SK-N-SH (cell line): ENCODE measurements around the gene NDC80. TPM values are rescaled to one million over a fixed set of nuclear protein-coding genes. Genes with fewer than 3 reads are reported as not detected.

Source experiments
- CTCF ChIA-PET: fragments of 300-600, 350-600 bp; formaldehyde crosslinking; extraction: SDS; loops from one replicate; lab custom pipeline; 2021; lab: Yijun Ruan, JAX
- POLR2A ChIA-PET: fragments of 350-600 bp; sonication (Branson Sonifier 250); formaldehyde crosslinking; extraction: SDS; loops from one replicate; lab custom pipeline; 2020; ENCODE audit warnings: antibody characterized with exemption, inconsistent platforms; lab: Yijun Ruan, JAX
- DNase-seq: peaks from one replicate; pipeline ENCODE4 v3.0.0; 2012
- H2AFZ ChIP-seq: fragments of 200-600 bp; sonication (generic); 2 replicates; pipeline ENCODE4 v1.8.1; 2016; ENCODE audit warnings: antibody characterized with exemption, mild to moderate bottlenecking, low read depth
- H3F3A ChIP-seq: fragments of 200-600 bp; sonication (generic); replicated peaks from 2 replicates; pipeline ENCODE3; 2016; ENCODE audit warnings: antibody characterized with exemption, mild to moderate bottlenecking; ENCODE audit not compliant: insufficient read depth
- H3K27ac ChIP-seq, 2 experiments: fragments of 200-500 bp in 1 of 2; fragments of 200-600 bp in 1 of 2; sonication (Bioruptor generic) in 1 of 2; sonication (generic), shearing (Covaris generic) in 1 of 2; 2 replicates each; pipeline versions ENCODE4 v1.5.1 to v1.6.1; 2014 to 2016; ENCODE audit warnings: low read depth in 2 of 2, inconsistent platforms in 1 of 2, low read length in 1 of 2, mild to moderate bottlenecking in 1 of 2, mixed read lengths in 1 of 2
- H3K27me3 ChIP-seq: fragments of 200-600 bp; sonication (generic), shearing (Covaris generic); 2 replicates; pipeline ENCODE4 v1.6.1; 2016; ENCODE audit warnings: mixed run types; ENCODE audit not compliant: insufficient read depth
- H3K36me3 ChIP-seq, 2 experiments: fragments of 200-500 bp in 1 of 2; fragments of 200-600 bp in 1 of 2; sonication (Bioruptor generic) in 1 of 2; sonication (generic) in 1 of 2; replicated peaks in 1 of 2; 2 replicates each; pipeline versions ENCODE3 to v1.5.1; 2014 to 2016; ENCODE audit warnings: low read length in 1 of 2, mild to moderate bottlenecking in 1 of 2; ENCODE audit not compliant: insufficient read depth in 2 of 2, control insufficient read depth in 1 of 2
- H3K4me1 ChIP-seq, 2 experiments: fragments of 200-500 bp in 1 of 2; fragments of 200-600 bp in 1 of 2; sonication (Bioruptor generic) in 1 of 2; sonication (generic), shearing (Covaris generic) in 1 of 2; 2 replicates each; pipeline versions ENCODE4 v1.5.1 to v1.6.1; 2014 to 2016; ENCODE audit warnings: low read depth in 1 of 2, low read length in 1 of 2, mixed run types in 1 of 2; ENCODE audit not compliant: insufficient read depth in 2 of 2, control insufficient read depth in 1 of 2
- H3K4me2 ChIP-seq: fragments of 200-600 bp; sonication (generic), shearing (Covaris generic); 2 replicates; pipeline ENCODE4 v1.6.1; 2017; ENCODE audit warnings: mixed run types
- H3K4me3 ChIP-seq, 2 experiments: fragments of 200-500 bp in 1 of 2; fragments of 200-600 bp in 1 of 2; sonication (Bioruptor generic) in 1 of 2; sonication (generic), shearing (Covaris generic) in 1 of 2; 2 replicates each; pipeline versions ENCODE4 v1.5.1 to v1.8.1; 2014 to 2016; ENCODE audit warnings: low read depth in 2 of 2, inconsistent platforms in 1 of 2, low read length in 1 of 2, mild to moderate bottlenecking in 1 of 2, mixed read lengths in 1 of 2, moderate library complexity in 1 of 2
- H3K79me2 ChIP-seq: fragments of 200-600 bp; sonication (generic); 2 replicates; pipeline ENCODE4 v1.8.1; 2017; ENCODE audit warnings: mild to moderate bottlenecking; ENCODE audit not compliant: insufficient read depth
- H3K9ac ChIP-seq: fragments of 200-600 bp; sonication (generic); 2 replicates; pipeline ENCODE4 v1.6.1; 2017; ENCODE audit warnings: mixed run types
- H3K9me2 ChIP-seq: fragments of 200-600 bp; sonication (generic); 2 replicates; pipeline ENCODE4 v1.6.1; 2017; ENCODE audit warnings: mixed run types
- H3K9me3 ChIP-seq: fragments of 200-600 bp; sonication (generic); 2 replicates; pipeline ENCODE4 v1.6.1; 2017; ENCODE audit warnings: mixed run types, mild to moderate bottlenecking, moderate library complexity
- H4K20me1 ChIP-seq: fragments of 200-600 bp; sonication (generic); 2 replicates; pipeline ENCODE4 v1.6.1; 2017; ENCODE audit warnings: mild to moderate bottlenecking, mixed run types; ENCODE audit not compliant: insufficient read depth
- CHD2 ChIP-seq: fragments of 150-350 bp; IDR thresholded peaks from 2 replicates; pipeline ENCODE4 v1.6.1; 2018; ENCODE audit warnings: low read length; ENCODE audit not compliant: partially characterized antibody
- ELF1 ChIP-seq: IDR thresholded peaks from 2 replicates; pipeline ENCODE4 v1.4.0; 2012
- EP300 ChIP-seq, 2 experiments: IDR thresholded peaks; 2 replicates each; pipeline versions ENCODE4 v1.4.0 to v1.6.1; 2012; ENCODE audit warnings: borderline replicate concordance in 1 of 2, low read depth in 1 of 2, low read length in 1 of 2
- EZH2phosphoT487 ChIP-seq: fragments of 200-600 bp; sonication (generic); IDR thresholded peaks from 2 replicates; pipeline ENCODE4 v1.6.1; 2017; ENCODE audit warnings: low read depth, mixed run types, mild to moderate bottlenecking, antibody characterized with exemption, moderate library complexity, borderline replicate concordance
- FOXJ3 ChIP-seq: sonication (generic); formaldehyde crosslinking; IDR thresholded peaks from 2 replicates; pipeline ENCODE4 v1.5.1; 2020; ENCODE audit warnings: mild to moderate bottlenecking, missing genetic modification reagents
- FOXM1 ChIP-seq: IDR thresholded peaks from 2 replicates; pipeline ENCODE4 v1.4.0; 2012; ENCODE audit warnings: low read depth, mild to moderate bottlenecking
- GABPA ChIP-seq: IDR thresholded peaks from 2 replicates; pipeline ENCODE4 v1.4.0; 2012; ENCODE audit warnings: low read depth, mild to moderate bottlenecking
- GATA2 ChIP-seq: sonication (generic); formaldehyde crosslinking; IDR thresholded peaks from 2 replicates; pipeline ENCODE4 v1.5.0; 2020; ENCODE audit warnings: mild to moderate bottlenecking, missing genetic modification reagents
- JUND ChIP-seq: IDR thresholded peaks from 2 replicates; pipeline ENCODE4 v1.4.0; 2012
- MEF2A ChIP-seq: IDR thresholded peaks from 2 replicates; pipeline ENCODE4 v1.4.0; 2012; ENCODE audit warnings: low read depth, borderline replicate concordance
- MXI1 ChIP-seq: IDR thresholded peaks from 2 replicates; pipeline ENCODE4 v1.6.1; 2012; ENCODE audit warnings: mild to moderate bottlenecking, low read depth, low read length, improper control_type of control experiment
- NFIC ChIP-seq: IDR thresholded peaks from 2 replicates; pipeline ENCODE4 v1.4.0; 2012; ENCODE audit warnings: borderline replicate concordance
- NRF1 ChIP-seq: IDR thresholded peaks from 2 replicates; pipeline ENCODE4 v1.6.1; 2012; ENCODE audit warnings: low read depth, mild to moderate bottlenecking, low read length
- POLR2AphosphoS5 ChIP-seq: IDR thresholded peaks from 2 replicates; pipeline ENCODE4 v1.6.1; 2012; ENCODE audit warnings: low read depth, low read length
- RCOR1 ChIP-seq: fragments of 150-350 bp; IDR thresholded peaks from 2 replicates; pipeline ENCODE4 v1.6.1; 2017; ENCODE audit warnings: antibody characterized with exemption, low read length
- RFX5 ChIP-seq: IDR thresholded peaks from 2 replicates; pipeline ENCODE4 v1.6.1; 2012; ENCODE audit warnings: mild to moderate bottlenecking, improper control_type of control experiment, low read length
- RXRA ChIP-seq: IDR thresholded peaks from 2 replicates; pipeline ENCODE4 v1.4.0; 2012; ENCODE audit warnings: low read depth, mild to moderate bottlenecking, borderline replicate concordance
- TAF1 ChIP-seq: IDR thresholded peaks from 2 replicates; pipeline ENCODE4 v1.6.1; 2012; ENCODE audit warnings: low read depth, mild to moderate bottlenecking, low read length, moderate library complexity, borderline replicate concordance
- TCF12 ChIP-seq: IDR thresholded peaks from 2 replicates; pipeline ENCODE4 v1.4.0; 2012
- YY1 ChIP-seq: IDR thresholded peaks from 2 replicates; pipeline ENCODE4 v1.4.0; 2012; ENCODE audit warnings: low read depth, mild to moderate bottlenecking
- WGBS: methylation state at CpG from one replicate; pipeline ENCODE4 v1.1.6; 2017; ENCODE audit warnings: low lambda C conversion rate; 5-methylcytosine and 5-hydroxymethylcytosine counted together
- polyA plus RNA-seq, 3 experiments: library from polyadenylated mRNA; depleted of rRNA; stranded (reverse); fragments of >200 nt; gene quantifications; 2 replicates each; pipeline ENCODE4 v1.2.3, GENCODE V29; 2012
- TF ChIP-seq, protein P1 (sequence below): fragments of 150-350 bp; IDR thresholded peaks from 2 replicates; pipeline ENCODE4 v1.6.1; 2016; ENCODE audit warnings: mild to moderate bottlenecking, low read depth, low read length
- TF ChIP-seq, protein P2 (sequence below): IDR thresholded peaks from 2 replicates; pipeline ENCODE4; 2012
- TF ChIP-seq, protein P3 (sequence below): IDR thresholded peaks from 2 replicates; pipeline ENCODE4 v1.4.0; 2012; ENCODE audit warnings: low read depth
- TF ChIP-seq, protein P4 (sequence below): IDR thresholded peaks from 2 replicates; pipeline ENCODE4 v1.4.0; 2012; ENCODE audit warnings: low read depth, borderline replicate concordance

The NDC80 gene
- polyA plus RNA-seq, 1 of the 3 experiments (the other 2 are of a cell fraction), result 11.3 TPM

DNA sequence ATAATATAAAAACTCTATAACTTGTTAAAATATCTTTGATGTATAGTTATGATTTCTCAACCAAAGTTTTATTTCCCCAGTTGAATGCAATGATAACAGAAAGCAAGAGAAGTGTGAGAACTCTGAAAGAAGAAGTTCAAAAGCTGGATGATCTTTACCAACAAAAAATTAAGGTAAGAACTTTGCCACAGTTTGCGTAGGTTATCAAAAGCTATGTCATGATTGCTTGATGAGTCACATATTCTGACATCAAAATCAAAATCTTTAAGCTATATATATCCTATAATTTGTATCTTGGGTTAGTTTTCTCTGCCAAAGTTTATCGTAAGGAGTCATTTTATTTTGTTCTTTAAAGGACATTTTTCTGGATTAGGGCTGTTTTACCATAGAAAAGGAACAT, 35.0 kb downstream of the NDC80 start:
- 88% methylated on average over 2 of the region's 2 CpGs for WGBS
- peaks cover 11% of the 10 kb centered on the region for H3F3A ChIP-seq
- H3K79me2 ChIP-seq, result no peaks in the 10 kb centered on the region
- CTCF ChIA-PET, result no interaction called here
- H2AFZ ChIP-seq, result peak overlapping the region; percentile 67
- TF ChIP-seq GATA2 (CRISPR knock-in tag) (no peak), NRF1 (no peak), FOXJ3 (CRISPR knock-in tag) (no peak), RCOR1 (no peak), MXI1 (no peak), RXRA (no peak), NFIC (no peak), MEF2A (no peak), CHD2 (no peak), RFX5 (no peak)
- TF ChIP-seq, protein P1, sequence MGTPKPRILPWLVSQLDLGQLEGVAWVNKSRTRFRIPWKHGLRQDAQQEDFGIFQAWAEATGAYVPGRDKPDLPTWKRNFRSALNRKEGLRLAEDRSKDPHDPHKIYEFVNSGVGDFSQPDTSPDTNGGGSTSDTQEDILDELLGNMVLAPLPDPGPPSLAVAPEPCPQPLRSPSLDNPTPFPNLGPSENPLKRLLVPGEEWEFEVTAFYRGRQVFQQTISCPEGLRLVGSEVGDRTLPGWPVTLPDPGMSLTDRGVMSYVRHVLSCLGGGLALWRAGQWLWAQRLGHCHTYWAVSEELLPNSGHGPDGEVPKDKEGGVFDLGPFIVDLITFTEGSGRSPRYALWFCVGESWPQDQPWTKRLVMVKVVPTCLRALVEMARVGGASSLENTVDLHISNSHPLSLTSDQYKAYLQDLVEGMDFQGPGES, result no peak
- TF ChIP-seq, protein P2, sequence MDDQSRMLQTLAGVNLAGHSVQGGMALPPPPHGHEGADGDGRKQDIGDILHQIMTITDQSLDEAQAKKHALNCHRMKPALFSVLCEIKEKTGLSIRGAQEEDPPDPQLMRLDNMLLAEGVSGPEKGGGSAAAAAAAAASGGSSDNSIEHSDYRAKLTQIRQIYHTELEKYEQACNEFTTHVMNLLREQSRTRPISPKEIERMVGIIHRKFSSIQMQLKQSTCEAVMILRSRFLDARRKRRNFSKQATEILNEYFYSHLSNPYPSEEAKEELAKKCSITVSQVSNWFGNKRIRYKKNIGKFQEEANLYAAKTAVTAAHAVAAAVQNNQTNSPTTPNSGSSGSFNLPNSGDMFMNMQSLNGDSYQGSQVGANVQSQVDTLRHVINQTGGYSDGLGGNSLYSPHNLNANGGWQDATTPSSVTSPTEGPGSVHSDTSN, result no peak
- TF ChIP-seq, protein P3, sequence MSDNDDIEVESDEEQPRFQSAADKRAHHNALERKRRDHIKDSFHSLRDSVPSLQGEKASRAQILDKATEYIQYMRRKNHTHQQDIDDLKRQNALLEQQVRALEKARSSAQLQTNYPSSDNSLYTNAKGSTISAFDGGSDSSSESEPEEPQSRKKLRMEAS, result no peak
- TF ChIP-seq, all 33 proteins: peak for 0
- Histone ChIP-seq H4K20me1 (no peaks in the 10 kb centered on the region), H3K9me2 (no peaks in the 10 kb centered on the region), H3K9ac (no peak overlapping the region), H3K36me3 (peaks cover 34 to 43% of the 10 kb centered on the region in 2 experiments), H3K27me3 (no peaks in the 10 kb centered on the region), H3K4me3 (no peak overlapping the region), H3K9me3 (no peaks in the 10 kb centered on the region), H3K4me1 (peaks cover 0 to 6% of the 10 kb centered on the region in 2 experiments; a peak in 1 of 4 replicates), H3K27ac (peak overlapping the region in 1 of 2 experiments; percentile 34; a peak in 2 of 4 replicates), H3K4me2 (no peak overlapping the region)
- POLR2A ChIA-PET, result no interaction called here
- no peak for DNase-seq

DNA sequence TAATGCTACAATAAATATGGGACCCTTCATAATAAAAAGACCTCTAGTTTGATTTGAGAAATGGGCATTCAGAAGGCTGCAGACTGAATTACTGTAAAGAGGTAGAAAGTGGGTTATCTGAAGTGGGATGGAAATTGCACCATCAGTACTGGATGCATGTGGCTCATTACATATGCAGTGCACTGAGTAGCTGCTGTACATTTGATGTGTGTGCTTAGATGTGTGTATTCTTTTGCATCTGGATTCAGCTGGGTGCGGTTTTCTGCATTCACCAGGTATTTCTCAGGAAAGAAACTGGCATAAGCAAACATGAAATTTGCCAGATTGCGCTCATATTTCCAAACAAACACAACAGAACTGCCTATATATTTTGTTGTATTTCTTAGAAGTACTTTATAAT, 38.2 kb downstream of the NDC80 start:
- Histone ChIP-seq H4K20me1 (no peaks in the 10 kb centered on the region), H3F3A (no peaks in the 10 kb centered on the region), H3K4me1 (peaks cover 0 to 6% of the 10 kb centered on the region in 2 experiments; a peak in 1 of 4 replicates), H3K9me3 (no peaks in the 10 kb centered on the region), H3K27ac (no peak overlapping the region), H3K4me2 (no peak overlapping the region), H3K4me3 (no peak overlapping the region), H3K9ac (no peak overlapping the region), H3K27me3 (no peaks in the 10 kb centered on the region), H3K79me2 (no peaks in the 10 kb centered on the region), H3K9me2 (no peaks in the 10 kb centered on the region), H3K36me3 (peaks cover 29 to 44% of the 10 kb centered on the region in 2 experiments), H2AFZ (no peak overlapping the region)
- CTCF ChIA-PET, result no interaction called here
- 95% methylated on average over 2 of the region's 2 CpGs for WGBS
- TF ChIP-seq TCF12 (no peak), RXRA (no peak), FOXM1 (no peak), RCOR1 (no peak), POLR2AphosphoS5 (no peak), MXI1 (no peak), EP300 (IDR thresholded peaks at IDR 0.05; ENCODE audit: borderline replicate concordance in 1 of 2, low read depth in 1 of 2, low read length in 1 of 2) (no peak), RFX5 (no peak), GATA2 (CRISPR knock-in tag) (no peak), CHD2 (no peak), EZH2phosphoT487 (no peak), ELF1 (no peak), TAF1 (no peak), NFIC (no peak), JUND (no peak), GABPA (no peak), YY1 (no peak)
- TF ChIP-seq, protein P2, result no peak
- TF ChIP-seq, protein P4, sequence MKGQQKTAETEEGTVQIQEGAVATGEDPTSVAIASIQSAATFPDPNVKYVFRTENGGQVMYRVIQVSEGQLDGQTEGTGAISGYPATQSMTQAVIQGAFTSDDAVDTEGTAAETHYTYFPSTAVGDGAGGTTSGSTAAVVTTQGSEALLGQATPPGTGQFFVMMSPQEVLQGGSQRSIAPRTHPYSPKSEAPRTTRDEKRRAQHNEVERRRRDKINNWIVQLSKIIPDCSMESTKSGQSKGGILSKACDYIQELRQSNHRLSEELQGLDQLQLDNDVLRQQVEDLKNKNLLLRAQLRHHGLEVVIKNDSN, result no peak
- TF ChIP-seq, protein P1, result no peak
- POLR2A ChIA-PET, result no interaction called here
- DNase-seq, result no peak
